H54 (cell line): ENCODE results near the gene EPS8L3.
A peak's percentile ranks its signal among the peaks of the same experiment; 100 is the strongest.

ENCODE experiments used
- DNase-seq: peaks from one replicate; pipeline ENCODE4 v3.0.0; 2011; ENCODE audit warnings: low spot score, mixed read lengths; ENCODE audit not compliant: insufficient read length
- FAIRE-seq: peaks from 3 replicates; lab custom pipeline; 2011; peaks lifted over from hg19 to GRCh38; lab: Jason Lieb, UNC
- POLR2A ChIP-seq: IDR thresholded peaks from 2 replicates; pipeline ENCODE4 v1.6.1; 2011; ENCODE audit warnings: low read depth, mild to moderate bottlenecking, low read length

EPS8L3 gene, protein sequence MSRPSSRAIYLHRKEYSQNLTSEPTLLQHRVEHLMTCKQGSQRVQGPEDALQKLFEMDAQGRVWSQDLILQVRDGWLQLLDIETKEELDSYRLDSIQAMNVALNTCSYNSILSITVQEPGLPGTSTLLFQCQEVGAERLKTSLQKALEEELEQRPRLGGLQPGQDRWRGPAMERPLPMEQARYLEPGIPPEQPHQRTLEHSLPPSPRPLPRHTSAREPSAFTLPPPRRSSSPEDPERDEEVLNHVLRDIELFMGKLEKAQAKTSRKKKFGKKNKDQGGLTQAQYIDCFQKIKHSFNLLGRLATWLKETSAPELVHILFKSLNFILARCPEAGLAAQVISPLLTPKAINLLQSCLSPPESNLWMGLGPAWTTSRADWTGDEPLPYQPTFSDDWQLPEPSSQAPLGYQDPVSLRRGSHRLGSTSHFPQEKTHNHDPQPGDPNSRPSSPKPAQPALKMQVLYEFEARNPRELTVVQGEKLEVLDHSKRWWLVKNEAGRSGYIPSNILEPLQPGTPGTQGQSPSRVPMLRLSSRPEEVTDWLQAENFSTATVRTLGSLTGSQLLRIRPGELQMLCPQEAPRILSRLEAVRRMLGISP

DNA sequence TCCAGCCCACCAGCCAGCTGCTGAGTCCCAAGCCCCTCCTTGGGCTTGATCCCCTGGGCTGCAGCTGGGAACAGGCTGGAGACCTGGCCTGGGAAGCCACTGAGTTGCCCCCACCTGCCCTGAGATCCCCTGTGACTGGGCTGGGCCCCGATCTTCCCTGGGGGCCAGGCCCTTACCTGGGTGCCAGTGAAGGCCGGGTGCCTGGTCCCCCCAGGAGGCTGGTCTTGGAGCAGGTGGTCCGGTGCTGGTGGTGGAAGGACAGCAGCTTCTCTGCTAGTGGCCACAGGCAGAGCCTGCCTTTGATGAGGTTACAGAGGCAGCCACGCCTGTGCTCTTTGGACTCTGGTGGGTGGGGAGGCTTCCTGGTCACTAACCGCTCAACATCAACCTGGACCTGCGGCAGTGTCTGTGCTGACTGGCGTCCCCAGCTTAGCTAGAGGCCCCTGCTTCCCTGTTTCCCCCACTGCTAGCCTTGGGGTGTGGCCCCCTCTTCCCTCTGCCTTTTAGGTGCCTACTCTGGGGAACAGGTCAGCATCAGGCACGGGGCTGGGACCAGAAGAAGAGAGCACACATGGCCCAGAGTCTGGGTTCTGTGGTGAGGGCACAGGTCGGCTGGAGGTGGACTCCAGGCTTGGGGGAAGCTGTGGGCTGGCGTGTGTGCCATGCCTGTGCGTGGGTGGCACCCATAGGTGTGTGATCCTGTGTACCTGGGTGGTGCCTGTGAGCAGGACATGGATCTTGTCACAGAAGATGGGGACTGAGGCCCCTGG, at the start of gene EPS8L3:
Gene EPS8L3, minus strand, starts transcription at position 278 of the 770 bp plus-strand sequence. CDS start 2,174 bp downstream, outside the sequence.
- DNase-seq (no peak), FAIRE-seq (no peak)
- TF ChIP-seq POLR2A: no peak

GRCh38 chr1:109812691-109813393, 49.1 kb upstream of the EPS8L3 start:
- TF ChIP-seq POLR2A: no peak
- FAIRE-seq (no peak), DNase-seq (no peak)

DNA sequence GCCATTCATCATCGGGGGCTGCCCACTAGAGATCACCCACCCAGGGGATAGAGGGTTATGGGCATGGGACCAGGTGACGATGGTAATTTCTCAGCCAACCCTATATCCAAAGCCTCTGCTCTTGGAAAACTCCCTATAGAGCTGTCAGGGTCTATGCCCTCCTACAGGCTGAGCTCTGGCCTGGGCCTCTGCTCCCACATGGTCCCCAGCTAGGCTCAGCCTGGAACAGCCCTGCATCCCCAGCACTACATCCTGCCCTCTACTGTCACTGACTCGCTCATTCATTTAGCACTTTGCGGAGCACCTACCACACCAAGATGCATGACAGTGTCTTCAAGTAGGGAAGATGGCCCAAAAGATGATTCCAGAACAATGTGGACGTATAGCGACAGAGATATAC, 45.0 kb upstream of the EPS8L3 start:
- DNase-seq (no peak), FAIRE-seq (no peak)
- TF ChIP-seq POLR2A: no peak

DNA sequence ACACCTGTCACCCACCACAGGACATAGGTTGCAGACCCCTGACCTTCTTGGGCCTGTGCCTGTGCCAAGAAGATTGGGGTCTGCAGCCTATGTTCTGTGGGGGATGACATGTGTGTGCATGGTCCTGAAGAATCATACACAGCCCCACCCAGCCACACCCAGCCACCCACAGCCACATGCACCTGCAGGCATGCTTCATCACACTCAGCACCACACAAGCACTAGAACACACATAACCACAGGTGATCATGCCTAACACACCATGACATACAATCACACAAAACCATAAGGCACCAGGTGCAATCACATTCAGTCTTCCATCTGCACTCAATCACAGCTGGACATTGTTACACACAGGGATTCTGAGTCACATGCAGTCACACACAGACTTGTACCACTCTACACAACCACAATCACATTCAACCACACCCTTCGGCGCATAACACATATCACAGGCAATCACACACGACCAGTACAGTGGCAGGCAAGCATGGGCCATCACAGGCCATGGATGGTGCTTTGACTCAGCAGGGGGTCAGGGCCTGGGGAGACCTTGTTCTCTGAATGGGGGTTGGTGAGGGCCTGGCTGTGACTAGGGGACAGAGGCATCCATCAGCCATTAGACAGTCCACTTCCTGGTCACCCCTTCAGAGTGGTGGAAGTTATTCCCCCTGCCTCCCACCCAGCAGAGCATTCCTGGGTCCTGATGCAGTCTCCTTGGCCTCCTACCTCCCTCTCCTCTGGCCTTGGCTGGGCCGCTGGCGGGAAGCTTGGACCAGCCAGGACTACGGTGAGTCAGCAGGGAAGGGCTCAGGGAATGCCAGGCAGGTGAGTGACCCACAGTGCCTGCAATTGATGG, 44.3 kb upstream of the EPS8L3 start:
- no peak for TF ChIP-seq POLR2A

DNA sequence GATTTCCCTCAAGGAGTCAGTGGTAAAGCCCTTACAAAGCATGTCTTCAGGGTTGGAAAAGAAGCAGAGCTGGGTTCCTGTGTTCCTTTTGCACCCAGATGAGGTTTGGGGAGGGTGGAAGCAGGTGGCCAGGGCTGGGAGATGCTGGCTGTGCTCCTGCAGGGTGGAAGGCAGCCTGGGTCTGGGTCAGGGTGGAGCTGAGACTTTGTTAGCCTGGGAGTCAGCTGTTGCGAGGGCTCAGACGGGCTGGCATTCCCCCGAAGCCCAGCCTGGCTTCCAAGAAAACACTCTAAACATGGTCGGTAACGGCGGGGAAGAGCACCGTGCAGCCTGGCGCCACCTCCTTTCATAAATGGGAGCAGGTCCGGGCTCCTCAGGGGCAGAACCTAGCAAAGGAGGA, 43.7 kb upstream of the EPS8L3 start:
- FAIRE-seq (no peak), DNase-seq (no peak)
- no peak for TF ChIP-seq POLR2A

More for the DNA sequence above, 44.3 kb upstream of the EPS8L3 start:
- peak; percentile 73 for DNase-seq
- FAIRE-seq: peak; percentile 80

- no peak for DNase-seq
- no peak for FAIRE-seq
- TF ChIP-seq POLR2A: no peak
Measured at GRCh38 chr1:109806733-109807400, 43.1 kb upstream of the EPS8L3 start.

DNA sequence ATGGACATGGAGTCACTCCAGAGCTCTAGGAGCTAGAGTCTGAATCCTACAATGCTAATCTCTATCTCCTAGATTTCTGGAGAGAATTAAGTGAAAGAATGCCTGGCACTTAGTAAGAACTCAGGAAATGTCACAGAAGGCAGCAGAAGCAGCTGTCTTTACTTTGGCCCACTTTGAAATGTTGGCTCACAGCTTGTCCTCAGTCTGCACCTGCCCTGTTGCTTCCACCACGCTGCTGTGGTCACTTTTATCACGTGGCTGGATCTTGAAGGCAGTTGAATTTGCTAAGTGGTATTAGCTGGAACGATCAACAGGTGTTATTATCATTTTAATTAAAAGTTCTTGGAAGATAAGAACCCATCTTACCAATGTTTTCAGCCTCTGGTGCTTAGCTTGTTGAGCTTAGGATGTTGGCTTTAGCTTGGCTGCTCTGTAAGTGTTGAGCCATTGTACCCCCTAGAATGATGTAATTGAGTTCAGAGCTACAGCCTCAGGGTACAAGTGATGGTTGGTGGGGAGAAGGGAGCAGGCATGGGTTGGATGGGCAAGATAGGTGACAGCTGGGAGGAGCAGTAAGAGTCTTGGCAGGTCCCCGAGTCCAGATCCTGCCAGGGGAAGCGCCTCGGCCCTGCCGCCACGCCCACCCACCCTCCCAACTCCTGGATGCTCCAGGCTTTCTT, 41.9 kb upstream of the EPS8L3 start:
- FAIRE-seq: no peak
- no peak for DNase-seq
- TF ChIP-seq POLR2A: no peak

DNA sequence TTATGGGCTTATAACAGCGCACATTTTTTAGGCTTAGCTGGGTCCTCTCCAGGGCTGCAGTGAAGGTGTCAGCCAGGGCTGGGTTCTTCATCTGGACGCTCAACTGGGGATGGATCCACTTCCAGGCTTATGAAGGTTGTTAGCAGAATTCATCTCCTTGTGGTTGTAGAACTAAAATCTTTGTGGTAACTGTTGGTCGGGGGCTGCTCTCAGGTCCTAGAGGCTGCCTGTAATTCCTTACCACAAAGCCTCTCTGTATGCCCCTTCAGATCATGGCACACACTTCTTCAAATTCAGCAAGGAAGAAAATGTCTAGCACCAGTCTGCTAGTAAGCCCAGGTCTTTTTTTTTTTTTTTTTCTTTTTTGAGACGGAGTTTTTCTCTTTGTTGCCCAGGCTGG, 40.9 kb upstream of the EPS8L3 start:
- no peak for DNase-seq
- TF ChIP-seq POLR2A: no peak
- no peak for FAIRE-seq

- TF ChIP-seq POLR2A: no peak
Measured at GRCh38 chr1:109803901-109804331, 40.2 kb upstream of the EPS8L3 start.

GRCh38 chr1:109802901-109803561, 39.3 kb upstream of the EPS8L3 start:
- FAIRE-seq (no peak), DNase-seq (no peak)
- no peak for TF ChIP-seq POLR2A

More at GRCh38 chr1:109803901-109804331, 40.2 kb upstream of the EPS8L3 start:
- DNase-seq (no peak), FAIRE-seq (no peak)
